Panc1 (cell line): ENCODE results near the gene PPP4R1. TPM values are rescaled to one million over a fixed set of nuclear protein-coding genes. Genes with fewer than 3 reads are reported as not detected.

Experiments used
- ATAC-seq: fragments of 200-7000 bp; cut with Tn5 transposase; 2 replicates; pipeline ENCODE4 v1.9.1; 2020; ENCODE audit warnings: mild to moderate bottlenecking, moderate library complexity
- BruUV-seq: library from RNA; stranded (reverse); fragments of 400-500 nt; replicated peaks from 2 replicates; lab custom pipeline; 2021; lab: Mats Ljungman, UMichigan
- CTCF ChIA-PET: fragments of 300-600 bp; sonication (Branson Sonifier 250); formaldehyde crosslinking; loops from one replicate; lab custom pipeline; 2022; ENCODE audit warnings: antibody characterized with exemption; lab: Charles Lee
- POLR2A ChIA-PET: fragments of 300-600 bp; sonication (Branson Sonifier 250); formaldehyde crosslinking; loops from one replicate; lab custom pipeline; 2022; ENCODE audit warnings: antibody characterized with exemption; lab: Charles Lee
- DNase-seq: peaks from one replicate; pipeline ENCODE4 v3.0.0-alpha.2; 2010; ENCODE audit warnings: low read depth, low spot score
- H3K27ac ChIP-seq: 2 replicates; pipeline ENCODE4 v1.5.1; 2011; ENCODE audit warnings: mild to moderate bottlenecking, low read length, inconsistent platforms
- H3K27me3 ChIP-seq: fragments of 200-500 bp; sonication (Bioruptor generic); 2 replicates; pipeline ENCODE4 v1.6.0; 2014; ENCODE audit warnings: low read length, inconsistent platforms; ENCODE audit not compliant: control insufficient read depth, insufficient read depth
- H3K36me3 ChIP-seq: fragments of 200-500 bp; sonication (Bioruptor generic); 2 replicates; pipeline ENCODE4 v1.5.1; 2014; ENCODE audit warnings: inconsistent platforms, mild to moderate bottlenecking, low read length, moderate library complexity; ENCODE audit not compliant: control insufficient read depth, insufficient read depth
- H3K4me1 ChIP-seq: 2 replicates; pipeline ENCODE4 v1.5.1; 2011; ENCODE audit warnings: inconsistent platforms, mild to moderate bottlenecking, low read length, moderate library complexity; ENCODE audit not compliant: control insufficient read depth, insufficient read depth
- H3K4me3 ChIP-seq, 2 experiments: 2 replicates each; pipeline ENCODE4 v1.5.1; 2011 to 2012; ENCODE audit warnings: low read depth in 2 of 2, low read length in 2 of 2, mild to moderate bottlenecking in 2 of 2, inconsistent platforms in 1 of 2, moderate library complexity in 1 of 2
- H3K9me3 ChIP-seq: fragments of 200-500 bp; sonication (Bioruptor generic); 2 replicates; pipeline ENCODE4 v1.5.1; 2014; ENCODE audit warnings: low read depth, mild to moderate bottlenecking, inconsistent platforms, low read length, moderate library complexity; ENCODE audit not compliant: control insufficient read depth, insufficient read depth
- CTCF ChIP-seq: fragments of 450-650 bp; IDR thresholded peaks from 2 replicates; pipeline ENCODE4 v1.5.1; 2017; ENCODE audit warnings: mild to moderate bottlenecking
- POLR2AphosphoS5 ChIP-seq: IDR thresholded peaks from 2 replicates; pipeline ENCODE4 v1.6.1; 2012; ENCODE audit warnings: mild to moderate bottlenecking, low read depth, low read length, moderate library complexity
- REST ChIP-seq, 2 experiments: IDR thresholded peaks; 2 replicates each; pipeline ENCODE4 v1.6.1; 2011 to 2012; ENCODE audit warnings: low read depth in 2 of 2, control low read depth in 1 of 2, low read length in 1 of 2, mild to moderate bottlenecking in 1 of 2, moderate library complexity in 1 of 2; ENCODE audit not compliant: insufficient read depth in 1 of 2
- SIN3A ChIP-seq: IDR thresholded peaks from 2 replicates; pipeline ENCODE4 v1.6.1; 2012; ENCODE audit warnings: low read depth, mild to moderate bottlenecking, low read length, moderate library complexity, borderline replicate concordance; ENCODE audit not compliant: insufficient read depth
- TCF7L2 ChIP-seq: IDR thresholded peaks from 2 replicates; pipeline ENCODE4 v1.6.1; 2011; ENCODE audit warnings: mild to moderate bottlenecking, low read depth, low read length, inconsistent platforms
- in situ Hi-C: cut with HindIII; loops from 2 replicates; pipeline ENCODE4 v1.10.0; 2016; ENCODE audit warnings: low sequenced_read_pairs, low pct_unique_long_range_greater_than_20kb
- intact Hi-C: fragments of 100-400 bp; cut with micrococcal nuclease; formaldehyde crosslinking; loops from one replicate; pipeline ENCODE4 v1.10.0; 2022; ENCODE audit not compliant: unreplicated experiment
- total RNA-seq: library from RNA; stranded (reverse); gene quantifications from one replicate; pipeline ENCODE4 v1.2.1, GENCODE V29; 2021; ENCODE audit not compliant: unreplicated experiment

The PPP4R1 gene
- total RNA-seq, 1 experiment from 2014 or later = 80.6 TPM

GRCh38 chr18:9559253-9559652, 55.1 kb downstream of the PPP4R1 start:
- no peaks in the 10 kb centered on the region for H3K4me1 ChIP-seq
- no peak for DNase-seq
- no peaks in the 10 kb centered on the region for H3K9me3 ChIP-seq
- CTCF ChIA-PET = no interaction called here
- TF ChIP-seq SIN3A = no peak
- TF ChIP-seq POLR2AphosphoS5 = no peak
- TF ChIP-seq CTCF = no peak
- TF ChIP-seq TCF7L2 = no peak
- no peak for TF ChIP-seq REST (IDR thresholded peaks at IDR 0.05; ENCODE audit: insufficient read depth in 1 of 2, low read depth in 2 of 2, low read length in 1 of 2)
- H3K36me3 ChIP-seq = peaks cover 29% of the 10 kb centered on the region
- intact Hi-C loops = no loop called here
- no peak overlapping the region for H3K4me3 ChIP-seq
- H3K27me3 ChIP-seq = no peaks in the 10 kb centered on the region
- ATAC-seq = no peak
- in situ Hi-C loops = no loop called here
- BruUV-seq = no TSS peak
- POLR2A ChIA-PET = no interaction called here
- no peak overlapping the region for H3K27ac ChIP-seq

- Histone ChIP-seq H3K36me3 (peaks cover 30% of the 10 kb centered on the region), H3K9me3 (no peaks in the 10 kb centered on the region), H3K4me1 (no peaks in the 10 kb centered on the region), H3K27me3 (no peaks in the 10 kb centered on the region), H3K27ac (no peak overlapping the region), H3K4me3 (no peak overlapping the region)
- intact Hi-C loops = no loop called here
- ATAC-seq (no peak), DNase-seq (no peak)
- in situ Hi-C loops = no loop called here
- POLR2A ChIA-PET = no interaction called here
- TF ChIP-seq TCF7L2 (no peak), POLR2AphosphoS5 (no peak), SIN3A (no peak), REST (IDR thresholded peaks at IDR 0.05; ENCODE audit: insufficient read depth in 1 of 2, low read depth in 2 of 2, low read length in 1 of 2) (no peak), CTCF (no peak)
- no TSS peak for BruUV-seq
- CTCF ChIA-PET = no interaction called here
These were observed 55.8 kb downstream of the PPP4R1 start for GRCh38 chr18:9558387-9559064.
